ENCODE measurements around the gene GALT.

Gene GALT

DNA sequence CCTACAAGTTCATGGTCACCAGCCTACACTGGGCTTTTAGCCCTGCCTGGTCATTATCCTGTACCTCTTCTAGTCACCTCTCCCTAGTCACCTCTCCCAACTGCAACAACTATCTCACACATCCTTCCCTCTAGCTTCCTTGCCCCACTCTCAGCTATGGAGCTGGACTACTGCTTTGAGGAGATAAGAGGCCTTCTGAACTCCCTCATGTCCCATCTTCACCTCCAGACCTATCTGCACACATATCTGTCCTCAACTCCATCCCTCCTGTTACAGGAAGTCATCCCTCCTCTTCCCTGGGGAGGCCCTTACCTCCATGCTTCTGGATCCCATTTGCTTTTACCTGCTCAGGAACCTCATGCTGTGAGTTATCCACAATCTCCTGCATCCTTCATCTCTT lies 40.3 kb upstream of the GALT start:
- no peak overlapping the region for H3K4me3 ChIP-seq (replicated peaks; ENCODE audit: low read depth, low read length)
- no peaks in the 10 kb centered on the region; the same call in none of the 2 replicates for H3K27me3 ChIP-seq (replicated peaks; ENCODE audit: control insufficient read depth, insufficient read depth, low read length)
- TF ChIP-seq, protein P1, sequence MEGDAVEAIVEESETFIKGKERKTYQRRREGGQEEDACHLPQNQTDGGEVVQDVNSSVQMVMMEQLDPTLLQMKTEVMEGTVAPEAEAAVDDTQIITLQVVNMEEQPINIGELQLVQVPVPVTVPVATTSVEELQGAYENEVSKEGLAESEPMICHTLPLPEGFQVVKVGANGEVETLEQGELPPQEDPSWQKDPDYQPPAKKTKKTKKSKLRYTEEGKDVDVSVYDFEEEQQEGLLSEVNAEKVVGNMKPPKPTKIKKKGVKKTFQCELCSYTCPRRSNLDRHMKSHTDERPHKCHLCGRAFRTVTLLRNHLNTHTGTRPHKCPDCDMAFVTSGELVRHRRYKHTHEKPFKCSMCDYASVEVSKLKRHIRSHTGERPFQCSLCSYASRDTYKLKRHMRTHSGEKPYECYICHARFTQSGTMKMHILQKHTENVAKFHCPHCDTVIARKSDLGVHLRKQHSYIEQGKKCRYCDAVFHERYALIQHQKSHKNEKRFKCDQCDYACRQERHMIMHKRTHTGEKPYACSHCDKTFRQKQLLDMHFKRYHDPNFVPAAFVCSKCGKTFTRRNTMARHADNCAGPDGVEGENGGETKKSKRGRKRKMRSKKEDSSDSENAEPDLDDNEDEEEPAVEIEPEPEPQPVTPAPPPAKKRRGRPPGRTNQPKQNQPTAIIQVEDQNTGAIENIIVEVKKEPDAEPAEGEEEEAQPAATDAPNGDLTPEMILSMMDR (IDR thresholded peaks at IDR 0.05; ENCODE audit: insufficient read depth, low read length, poor library complexity, severe bottlenecking): no peak
- DNase-seq (ENCODE audit: extremely low read depth, insufficient read length): no peak
- peaks cover 2% of the 10 kb centered on the region; the same call in 1 of the 2 replicates for H3K36me3 ChIP-seq (ENCODE audit: control insufficient read depth, insufficient read depth, low read length)

DNA sequence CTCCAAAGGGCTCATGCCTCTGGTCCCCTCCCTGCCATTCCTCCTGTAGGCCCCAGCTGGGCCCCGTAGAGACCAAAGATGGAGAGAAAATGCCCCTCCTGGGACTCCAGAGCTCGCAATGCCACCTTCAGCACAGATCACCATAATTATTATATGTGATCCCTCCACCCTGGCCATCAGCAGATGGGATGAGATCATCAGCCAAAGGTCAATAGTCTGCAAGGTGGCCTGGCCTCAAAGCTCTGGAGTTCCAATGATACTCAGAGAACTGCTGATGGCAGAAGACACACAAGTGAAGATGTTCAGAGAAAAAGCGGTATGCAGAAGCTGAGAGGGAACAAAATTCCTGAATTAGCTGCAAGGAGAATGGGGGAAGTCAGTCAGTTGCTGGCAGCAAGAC lies 39.6 kb upstream of the GALT start:
- no peak overlapping the region for H3K4me3 ChIP-seq (replicated peaks; ENCODE audit: low read depth, low read length)
- TF ChIP-seq, protein P1 (IDR thresholded peaks at IDR 0.05; ENCODE audit: insufficient read depth, low read length, poor library complexity, severe bottlenecking): no peak
- H3K27me3 ChIP-seq (replicated peaks; ENCODE audit: control insufficient read depth, insufficient read depth, low read length): no peaks in the 10 kb centered on the region; the same call in none of the 2 replicates
- no peak for DNase-seq (ENCODE audit: extremely low read depth, insufficient read length)
- H3K36me3 ChIP-seq (ENCODE audit: control insufficient read depth, insufficient read depth, low read length): peaks cover 2% of the 10 kb centered on the region; the same call in 1 of the 2 replicates

DNA sequence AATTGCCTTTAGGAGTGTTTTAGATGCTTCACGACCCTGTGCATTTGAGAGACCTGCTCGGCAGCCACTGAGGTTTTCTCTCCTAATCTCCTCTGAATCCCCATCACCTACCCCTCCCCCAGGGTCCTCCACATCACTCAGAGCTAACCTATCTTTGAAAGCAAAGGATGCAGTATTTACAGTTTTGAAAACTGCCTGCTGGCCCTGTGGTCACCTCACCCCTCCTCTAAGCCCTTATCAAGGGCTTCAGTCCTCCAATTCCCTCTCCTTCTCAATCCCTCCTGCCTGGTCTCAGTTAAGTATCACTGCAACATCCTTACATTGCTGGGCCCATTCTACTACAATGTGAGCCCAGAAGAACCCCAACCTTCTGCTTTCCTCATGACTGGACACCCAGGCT lies 39.1 kb upstream of the GALT start:
- TF ChIP-seq, protein P1 (IDR thresholded peaks at IDR 0.05; ENCODE audit: insufficient read depth, low read length, poor library complexity, severe bottlenecking): no peak
- Histone ChIP-seq H3K36me3 (ENCODE audit: control insufficient read depth, insufficient read depth, low read length) (peaks cover 2% of the 10 kb centered on the region; the same call in 1 of the 2 replicates), H3K4me3 (replicated peaks; ENCODE audit: low read depth, low read length) (no peak overlapping the region), H3K27me3 (replicated peaks; ENCODE audit: control insufficient read depth, insufficient read depth, low read length) (no peaks in the 10 kb centered on the region; the same call in 1 of the 2 replicates)
- DNase-seq (ENCODE audit: extremely low read depth, insufficient read length): no peak

DNA sequence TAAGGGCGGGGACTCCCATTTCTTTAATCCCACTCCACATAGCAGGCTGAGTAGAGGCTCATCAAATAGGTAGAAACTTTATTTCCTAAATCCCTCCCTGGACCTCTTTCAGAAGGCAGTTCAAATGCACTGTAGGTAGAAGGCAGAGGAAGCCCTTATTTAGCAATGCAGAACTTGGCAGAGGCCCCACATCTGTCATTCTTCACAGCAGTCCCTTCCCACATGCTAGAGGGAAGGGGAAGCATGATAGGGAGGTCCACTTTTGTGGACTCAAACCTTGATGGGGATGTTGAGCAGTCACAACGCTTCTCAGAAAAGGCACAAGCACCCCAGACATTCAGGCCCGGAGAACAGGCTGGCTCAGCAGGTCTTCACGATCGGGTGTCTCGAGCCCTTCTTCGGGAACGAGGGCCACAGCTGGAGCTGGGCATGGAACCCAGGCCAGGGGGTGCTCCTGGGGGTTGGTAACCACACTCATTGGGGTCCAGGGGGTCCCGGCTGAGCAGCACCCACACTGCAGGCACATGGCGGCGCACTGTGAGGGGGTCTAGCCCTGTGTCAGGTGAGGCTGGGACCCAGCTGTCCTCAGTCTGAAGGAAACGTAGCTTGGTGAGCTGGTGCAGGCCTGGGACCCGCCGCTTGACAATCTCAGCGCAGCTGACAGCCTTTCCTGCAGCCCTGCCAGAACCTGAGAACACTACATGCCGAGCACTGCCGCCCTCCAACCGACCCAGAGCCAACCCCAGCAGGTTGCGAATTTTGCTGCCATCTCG lies 35.9 kb upstream of the GALT start:
- Histone ChIP-seq H3K4me3 (replicated peaks; ENCODE audit: low read depth, low read length) (peak overlapping the region; percentile 80), H3K27me3 (replicated peaks; ENCODE audit: control insufficient read depth, insufficient read depth, low read length) (no peaks in the 10 kb centered on the region), H3K36me3 (ENCODE audit: control insufficient read depth, insufficient read depth, low read length) (peaks cover 9% of the 10 kb centered on the region)
- no peak for DNase-seq (ENCODE audit: extremely low read depth, insufficient read length)
- TF ChIP-seq, protein P1 (IDR thresholded peaks at IDR 0.05; ENCODE audit: insufficient read depth, low read length, poor library complexity, severe bottlenecking): no peak

DNA sequence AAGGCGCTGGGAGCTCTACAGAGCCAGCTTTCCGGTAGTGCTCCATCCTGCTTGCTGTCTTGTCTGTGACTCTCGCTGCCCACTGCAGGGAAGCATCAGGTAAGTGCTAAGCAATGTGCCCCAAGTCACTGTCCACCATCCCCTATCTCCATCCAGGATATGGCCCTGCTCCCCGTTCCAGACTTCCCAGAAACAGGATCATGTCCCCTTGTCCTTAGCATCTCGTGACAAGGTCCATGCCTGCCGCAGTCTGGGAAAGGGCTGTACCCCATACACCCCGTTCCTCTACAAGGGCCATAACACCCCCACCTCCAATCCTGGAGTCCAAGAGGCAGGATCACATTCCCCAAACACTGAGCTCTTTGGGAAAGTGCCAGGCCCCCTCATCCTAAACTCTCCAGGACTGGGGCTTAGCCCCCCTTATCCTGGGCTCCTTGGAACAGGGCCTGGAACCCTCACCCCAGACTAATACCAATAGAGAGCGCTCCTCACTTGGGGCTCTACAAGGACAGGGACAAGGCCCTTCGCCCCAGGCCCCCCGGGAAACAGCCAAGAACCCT lies 35.1 kb upstream of the GALT start:
- Histone ChIP-seq H3K4me3 (replicated peaks; ENCODE audit: low read depth, low read length) (peak overlapping the region; percentile 80), H3K27me3 (replicated peaks; ENCODE audit: control insufficient read depth, insufficient read depth, low read length) (no peaks in the 10 kb centered on the region), H3K36me3 (ENCODE audit: control insufficient read depth, insufficient read depth, low read length) (peaks cover 9% of the 10 kb centered on the region)
- TF ChIP-seq, protein P1 (IDR thresholded peaks at IDR 0.05; ENCODE audit: insufficient read depth, low read length, poor library complexity, severe bottlenecking): peak; percentile 9
- peak; percentile 15 for DNase-seq (ENCODE audit: extremely low read depth, insufficient read length)
